Measurements from ENCODE around the gene FRMD5.

FRMD5 gene

DNA sequence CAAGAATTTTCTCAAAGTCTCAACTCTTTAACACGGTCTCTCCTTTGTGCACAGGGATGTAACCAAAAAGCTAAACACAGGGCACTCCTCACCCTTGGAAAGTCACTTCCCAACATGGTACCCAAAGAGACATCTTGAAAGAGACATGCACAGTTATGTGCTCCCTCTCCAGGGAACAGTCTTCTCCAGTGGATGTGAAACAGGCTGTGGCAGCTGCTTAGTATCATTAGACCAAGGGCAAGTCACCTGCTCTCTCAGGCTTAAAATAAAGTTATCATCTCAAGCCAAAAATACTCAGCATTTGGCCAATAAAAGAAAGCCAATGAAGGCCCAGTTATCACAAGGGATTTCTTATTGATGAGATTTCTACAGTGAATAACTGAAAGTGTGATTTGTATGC is 239.9 kb downstream of the FRMD5 start:
- TF ChIP-seq, protein P1, sequence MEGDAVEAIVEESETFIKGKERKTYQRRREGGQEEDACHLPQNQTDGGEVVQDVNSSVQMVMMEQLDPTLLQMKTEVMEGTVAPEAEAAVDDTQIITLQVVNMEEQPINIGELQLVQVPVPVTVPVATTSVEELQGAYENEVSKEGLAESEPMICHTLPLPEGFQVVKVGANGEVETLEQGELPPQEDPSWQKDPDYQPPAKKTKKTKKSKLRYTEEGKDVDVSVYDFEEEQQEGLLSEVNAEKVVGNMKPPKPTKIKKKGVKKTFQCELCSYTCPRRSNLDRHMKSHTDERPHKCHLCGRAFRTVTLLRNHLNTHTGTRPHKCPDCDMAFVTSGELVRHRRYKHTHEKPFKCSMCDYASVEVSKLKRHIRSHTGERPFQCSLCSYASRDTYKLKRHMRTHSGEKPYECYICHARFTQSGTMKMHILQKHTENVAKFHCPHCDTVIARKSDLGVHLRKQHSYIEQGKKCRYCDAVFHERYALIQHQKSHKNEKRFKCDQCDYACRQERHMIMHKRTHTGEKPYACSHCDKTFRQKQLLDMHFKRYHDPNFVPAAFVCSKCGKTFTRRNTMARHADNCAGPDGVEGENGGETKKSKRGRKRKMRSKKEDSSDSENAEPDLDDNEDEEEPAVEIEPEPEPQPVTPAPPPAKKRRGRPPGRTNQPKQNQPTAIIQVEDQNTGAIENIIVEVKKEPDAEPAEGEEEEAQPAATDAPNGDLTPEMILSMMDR (IDR thresholded peaks at IDR 0.05; ENCODE audit: control insufficient read depth, extremely low read depth, insufficient read depth), result no peak
- no peak overlapping the region for H3K4me3 ChIP-seq (ENCODE audit: low read depth, low read length)
- no peak for DNase-seq (ENCODE audit: low read depth)

DNA sequence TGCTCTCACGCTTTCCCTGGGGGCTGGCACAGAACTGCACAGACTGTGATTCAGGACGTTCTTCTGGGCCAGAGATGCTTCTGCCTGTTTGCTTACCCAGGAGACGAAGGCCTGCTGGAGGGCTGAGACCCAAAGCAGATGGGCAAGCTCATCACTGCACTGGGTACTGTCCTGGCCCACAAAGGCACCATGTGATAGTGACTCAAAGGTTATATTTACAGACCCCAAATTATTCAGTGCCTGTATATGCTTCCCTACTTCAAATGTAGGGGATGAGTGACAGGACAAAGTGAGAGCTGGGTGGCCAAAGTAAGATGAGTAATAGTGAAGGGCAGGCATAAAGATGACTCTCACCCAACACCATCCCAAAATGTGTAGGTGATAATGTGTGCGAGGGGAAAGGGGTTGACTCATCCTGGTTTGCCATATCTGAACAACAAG is 240.9 kb downstream of the FRMD5 start:
- no peak for DNase-seq (ENCODE audit: low read depth)
- TF ChIP-seq, protein P1 (IDR thresholded peaks at IDR 0.05; ENCODE audit: control insufficient read depth, extremely low read depth, insufficient read depth), result no peak
- H3K4me3 ChIP-seq (ENCODE audit: low read depth, low read length), result no peak overlapping the region

DNA sequence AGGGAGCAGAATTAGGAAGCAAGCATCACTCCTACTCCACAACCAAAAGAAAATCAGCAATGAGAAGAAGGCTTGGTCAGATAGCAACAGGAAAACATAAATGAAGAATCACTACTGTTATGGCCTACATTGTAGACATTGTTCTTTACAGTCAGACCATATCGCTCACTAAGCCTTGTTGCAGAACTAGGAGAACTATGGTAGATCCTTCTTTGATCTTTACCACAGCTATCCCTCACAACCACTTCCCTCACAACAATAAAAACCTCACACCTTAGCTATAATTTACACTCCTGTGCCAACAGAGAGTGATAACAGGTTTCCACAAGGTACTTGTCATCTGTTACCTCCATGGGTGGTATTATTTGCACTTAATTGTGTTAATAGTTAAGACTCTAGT is 241.7 kb downstream of the FRMD5 start:
- no peak for DNase-seq (ENCODE audit: low read depth)
- TF ChIP-seq, protein P1 (IDR thresholded peaks at IDR 0.05; ENCODE audit: control insufficient read depth, extremely low read depth, insufficient read depth), result no peak

DNA sequence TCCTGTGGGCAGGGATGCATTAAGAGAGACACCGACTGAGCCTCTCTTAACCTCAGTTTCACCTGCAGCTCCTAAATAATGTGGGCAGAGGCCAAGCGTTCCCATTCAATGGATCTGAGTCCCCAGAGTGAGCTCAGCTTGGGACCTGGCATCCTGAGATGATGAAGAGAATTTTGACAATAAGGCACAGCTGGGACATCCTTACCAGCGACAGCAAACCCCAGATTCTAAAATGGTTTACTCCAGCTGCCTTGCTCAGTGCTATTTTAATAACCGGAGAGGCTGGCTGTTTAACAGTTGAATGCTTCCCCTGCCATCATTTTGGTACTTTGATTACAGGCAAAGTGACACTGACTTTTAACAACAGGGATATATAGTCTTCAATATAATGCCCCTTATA is 244.5 kb downstream of the FRMD5 start:
- no peak for DNase-seq (ENCODE audit: low read depth)
- H3K4me3 ChIP-seq (ENCODE audit: low read depth, low read length), result no peak overlapping the region
- TF ChIP-seq, protein P1 (IDR thresholded peaks at IDR 0.05; ENCODE audit: control insufficient read depth, extremely low read depth, insufficient read depth), result no peak

More for the DNA sequence above, 241.7 kb downstream of the FRMD5 start:
- H3K4me3 ChIP-seq (ENCODE audit: low read depth, low read length), result no peak overlapping the region

DNA sequence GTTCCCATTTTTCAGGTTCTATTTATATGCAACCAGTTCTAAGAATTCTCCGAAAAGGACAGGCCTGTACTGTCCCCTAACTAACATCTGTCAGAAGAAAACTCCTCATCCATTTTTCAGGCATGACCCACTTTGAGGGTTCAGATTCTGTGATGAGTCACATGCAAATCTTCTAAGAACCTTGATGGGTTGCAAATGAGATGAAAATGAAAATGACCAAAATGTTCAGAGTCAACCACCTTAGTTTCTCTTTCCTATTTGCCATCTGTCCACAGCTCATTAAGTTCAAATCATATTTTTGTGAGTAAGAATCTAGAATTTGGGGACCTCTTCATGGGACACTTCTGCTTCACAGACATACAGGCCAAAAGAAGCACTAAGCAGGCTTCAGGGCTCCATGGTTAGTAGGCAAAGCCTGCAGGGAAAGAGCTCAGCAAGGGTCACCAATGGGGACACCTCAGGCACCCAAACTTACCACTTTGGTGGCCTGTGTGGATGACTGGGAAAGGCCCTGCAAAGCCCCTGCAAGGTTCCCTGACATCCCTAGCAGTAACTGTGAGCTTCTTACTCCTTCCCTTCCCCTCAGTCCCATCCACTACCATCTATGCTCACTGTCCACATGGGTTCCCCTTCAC is 246.3 kb downstream of the FRMD5 start:
- TF ChIP-seq, protein P1 (IDR thresholded peaks at IDR 0.05; ENCODE audit: control insufficient read depth, extremely low read depth, insufficient read depth), result no peak
- DNase-seq (ENCODE audit: low read depth), result no peak
- H3K4me3 ChIP-seq (ENCODE audit: low read depth, low read length), result no peak overlapping the region

DNA sequence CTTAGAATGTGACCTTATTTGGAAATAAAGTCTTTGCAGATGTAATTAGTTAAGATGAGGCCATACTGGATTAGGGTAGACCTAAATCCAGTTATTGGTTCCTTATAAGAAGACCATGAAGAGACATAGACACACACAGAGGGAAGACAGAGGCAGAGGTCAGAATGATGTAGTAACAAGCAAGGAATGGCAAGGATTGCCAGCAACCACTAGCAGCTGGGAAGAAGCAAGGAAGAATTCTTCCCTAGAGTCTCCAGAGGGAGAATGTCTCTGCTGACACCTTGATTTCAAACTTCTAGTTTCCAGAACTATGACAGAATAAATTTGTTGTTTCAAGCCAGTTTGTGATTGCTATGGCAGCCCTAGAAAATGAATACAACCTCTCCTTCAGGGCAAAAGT is 251.6 kb downstream of the FRMD5 start:
- TF ChIP-seq, protein P1 (IDR thresholded peaks at IDR 0.05; ENCODE audit: control insufficient read depth, extremely low read depth, insufficient read depth), result no peak
- no peak for DNase-seq (ENCODE audit: low read depth)
- no peak overlapping the region for H3K4me3 ChIP-seq (ENCODE audit: low read depth, low read length)

DNA sequence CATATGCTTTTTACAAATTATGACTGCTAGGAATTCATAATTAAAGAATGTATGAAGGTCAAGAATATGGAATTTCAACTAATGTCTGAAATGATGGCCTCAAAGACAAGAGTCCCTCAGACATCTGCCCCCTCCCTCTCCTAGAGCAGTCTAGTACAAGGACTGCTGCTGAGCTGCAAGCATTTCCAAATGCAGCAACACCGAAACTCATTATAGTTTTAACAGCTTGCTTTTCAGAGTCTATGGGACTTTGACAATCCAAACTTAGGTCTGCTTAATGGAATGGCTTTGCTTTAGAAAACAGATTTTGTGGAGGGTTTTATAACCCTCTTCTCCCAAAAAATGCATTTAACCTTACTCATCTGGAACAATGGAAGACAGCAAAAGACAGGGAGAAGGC is 252.9 kb downstream of the FRMD5 start:
- no peak for DNase-seq (ENCODE audit: low read depth)
- TF ChIP-seq, protein P1 (IDR thresholded peaks at IDR 0.05; ENCODE audit: control insufficient read depth, extremely low read depth, insufficient read depth), result no peak
- H3K4me3 ChIP-seq (ENCODE audit: low read depth, low read length), result no peak overlapping the region
